ENCODE measurements around the gene TUT4.
"Not testable (repeated sequence)": the region's sequence is repeated elsewhere in the genome, so short reads cannot be mapped to it uniquely, and the experiment has no call there.

Gene TUT4

GRCh38 chr1:52552505-52553361, at the start of gene TUT4:
TSS of gene TUT4 (minus strand) at chr1:52553092. CDS start at chr1:52526280, 26,812 bp downstream.
- DNase-seq: peak; percentile 76

GRCh38 chr1:52601991-52602855, 49.3 kb upstream of the TUT4 start, which contains the start of gene GPX7:
TSS of gene GPX7 (plus strand) at chr1:52602371. CDS start at chr1:52602410, 39 bp downstream.
- DNase-seq: peak; percentile 59

GRCh38 chr1:52601519-52601918, 48.6 kb upstream of the TUT4 start:
- no peak for DNase-seq

- DNase-seq: no peak
Measured at GRCh38 chr1:52600533-52601179, 47.8 kb upstream of the TUT4 start.

GRCh38 chr1:52599236-52599635, 46.3 kb upstream of the TUT4 start:
- no peak for DNase-seq

GRCh38 chr1:52598729-52599128, 45.8 kb upstream of the TUT4 start:
- no peak for DNase-seq

- DNase-seq: no peak
Measured at GRCh38 chr1:52597912-52598311, 45.0 kb upstream of the TUT4 start.

GRCh38 chr1:52595061-52595460, 42.2 kb upstream of the TUT4 start:
- no peak for DNase-seq

GRCh38 chr1:52593495-52593894, 40.6 kb upstream of the TUT4 start:
- DNase-seq: no peak

GRCh38 chr1:52592637-52593323, 39.9 kb upstream of the TUT4 start:
- no peak for DNase-seq

GRCh38 chr1:52590266-52590665, 37.4 kb upstream of the TUT4 start:
- DNase-seq: no peak

- DNase-seq: no peak
Measured at GRCh38 chr1:52588535-52588934, 35.6 kb upstream of the TUT4 start.

GRCh38 chr1:52588027-52588426, 35.1 kb upstream of the TUT4 start:
- DNase-seq: no peak

- no peak for DNase-seq
Measured at GRCh38 chr1:52585474-52585873, 32.6 kb upstream of the TUT4 start.

GRCh38 chr1:52582116-52582696, 29.3 kb upstream of the TUT4 start:
- no peak for DNase-seq

- no peak for DNase-seq
Measured at GRCh38 chr1:52580283-52580682, 27.4 kb upstream of the TUT4 start.

- DNase-seq: no peak
Measured at GRCh38 chr1:52579415-52579814, 26.5 kb upstream of the TUT4 start.

GRCh38 chr1:52578066-52578465, 25.2 kb upstream of the TUT4 start:
- not testable (repeated sequence) for DNase-seq

GRCh38 chr1:52576074-52576473, 23.2 kb upstream of the TUT4 start:
- DNase-seq: no peak

- DNase-seq: no peak
Measured at GRCh38 chr1:52574594-52574993, 21.7 kb upstream of the TUT4 start.

GRCh38 chr1:52572387-52572786, 19.5 kb upstream of the TUT4 start:
- no peak for DNase-seq

- DNase-seq: no peak
Measured at GRCh38 chr1:52571783-52572182, 18.9 kb upstream of the TUT4 start.
